HG03520 (cell line): ENCODE measurements around the gene IGFL3.
"Not testable (repeated sequence)": the region's sequence is repeated elsewhere in the genome, so short reads cannot be mapped to it uniquely, and the experiment has no call there.

Experiments
- ATAC-seq: cut with Tn5 transposase; IDR thresholded peaks from one replicate; pipeline ENCODE4 v1.9.1; 2021; ENCODE audit warnings: mild to moderate bottlenecking, moderate library complexity; ENCODE audit not compliant: unreplicated experiment

The IGFL3 gene

DNA sequence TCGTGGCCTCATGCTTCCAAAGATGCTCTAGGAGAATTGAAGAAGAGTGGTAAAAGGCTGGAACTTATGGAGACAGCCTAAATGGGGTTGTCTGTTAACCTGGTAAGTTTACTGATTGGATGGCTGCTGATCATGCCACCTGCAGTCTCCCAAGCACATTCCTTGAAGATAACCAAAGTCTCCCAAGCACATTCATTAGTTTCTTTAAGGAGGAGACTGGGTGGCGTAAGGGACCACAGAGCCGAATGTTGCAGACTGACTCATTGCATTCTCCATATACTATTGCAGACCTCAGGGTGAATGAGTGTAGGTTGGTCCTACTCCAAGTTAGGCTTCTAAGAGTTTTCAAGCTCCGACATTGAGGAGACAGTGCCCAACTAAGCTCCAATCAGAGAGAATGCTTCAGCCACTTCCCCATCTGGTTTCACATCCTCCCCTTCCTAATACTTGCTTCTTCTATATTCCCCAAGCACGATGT lies at the start of gene IGFL3:
IGFL3 (minus strand) TSS at position 51 of the 478 bp plus-strand sequence; CDS start at position 12, 39 bp downstream.
- ATAC-seq = no peak

DNA sequence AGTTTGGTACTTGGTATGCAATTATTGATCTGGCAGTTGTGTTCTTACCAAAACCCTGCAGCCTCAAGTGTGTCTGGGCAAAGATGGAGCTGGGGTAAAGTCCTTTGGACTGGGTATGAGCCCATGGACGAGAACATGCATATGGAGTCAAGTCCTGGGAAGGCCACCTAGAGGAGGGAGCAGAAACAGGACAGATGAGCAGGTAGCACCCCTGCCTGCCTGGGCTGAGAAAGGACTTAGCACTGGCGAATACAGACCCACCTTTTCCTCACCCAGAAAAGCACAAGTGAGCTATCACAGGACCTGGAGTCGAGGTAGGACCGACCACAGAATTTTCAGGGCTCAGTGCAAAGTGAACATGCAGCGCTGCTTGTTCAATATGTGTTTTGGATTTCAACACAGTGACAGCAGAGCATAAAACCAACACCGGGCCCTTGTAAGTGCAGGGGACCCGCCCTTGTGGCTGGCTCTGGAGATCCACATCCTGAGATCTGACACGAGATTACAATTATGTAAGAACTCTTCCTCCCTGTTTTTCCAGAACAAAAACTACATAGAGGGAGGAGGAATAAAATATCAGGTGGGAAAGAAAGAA lies 49.5 kb upstream of the IGFL3 start:
- no peak for ATAC-seq

DNA sequence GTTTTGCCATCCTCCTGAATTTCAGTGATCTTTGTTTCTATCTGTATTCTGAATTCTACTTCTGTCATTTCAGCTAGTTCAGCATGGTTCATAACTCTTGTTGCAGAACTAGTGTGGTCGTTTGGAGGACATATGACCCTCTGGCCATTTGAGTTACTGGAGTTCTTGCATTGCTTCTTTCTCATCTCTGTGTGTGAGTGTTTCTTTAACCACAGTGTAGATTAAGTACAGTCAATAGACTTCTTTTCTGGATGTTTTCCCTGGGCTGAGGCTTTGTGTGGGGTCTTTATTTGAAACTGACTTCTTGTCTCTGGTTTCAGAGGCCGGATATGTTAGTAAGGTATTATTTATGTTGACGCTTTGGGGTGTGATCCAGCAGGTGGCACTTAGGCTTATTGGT lies 38.2 kb upstream of the IGFL3 start:
- ATAC-seq = no peak

DNA sequence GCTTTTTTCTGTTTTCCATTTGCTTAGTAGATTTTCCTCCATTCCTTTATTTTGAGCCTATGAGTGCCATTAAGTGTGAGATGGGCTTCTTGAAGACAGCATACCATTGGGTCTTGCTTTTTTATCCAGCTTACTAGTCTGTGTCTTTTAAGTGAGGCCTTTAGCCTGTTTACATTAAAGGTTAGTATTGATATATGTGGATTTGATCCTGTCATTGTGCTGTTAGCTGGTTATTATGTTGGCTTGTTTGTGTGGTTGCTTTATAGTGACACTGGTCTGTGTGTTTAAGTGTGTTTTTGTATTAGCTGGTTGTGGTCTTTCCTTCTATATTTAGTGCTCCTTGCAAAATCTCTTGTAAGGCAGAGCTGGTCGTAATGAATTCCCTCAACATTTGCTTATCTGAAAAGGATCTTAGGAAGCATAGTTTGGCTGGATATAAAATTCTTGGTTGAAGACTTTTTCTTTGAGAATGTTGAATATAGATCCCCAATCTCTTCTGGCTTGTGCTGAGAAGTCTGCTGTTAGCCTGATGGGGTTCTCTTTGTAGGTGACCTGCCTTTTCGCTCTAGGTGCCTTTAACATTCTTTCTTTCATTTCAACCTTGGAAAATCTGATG lies 37.3 kb upstream of the IGFL3 start:
- ATAC-seq = not testable (repeated sequence)

DNA sequence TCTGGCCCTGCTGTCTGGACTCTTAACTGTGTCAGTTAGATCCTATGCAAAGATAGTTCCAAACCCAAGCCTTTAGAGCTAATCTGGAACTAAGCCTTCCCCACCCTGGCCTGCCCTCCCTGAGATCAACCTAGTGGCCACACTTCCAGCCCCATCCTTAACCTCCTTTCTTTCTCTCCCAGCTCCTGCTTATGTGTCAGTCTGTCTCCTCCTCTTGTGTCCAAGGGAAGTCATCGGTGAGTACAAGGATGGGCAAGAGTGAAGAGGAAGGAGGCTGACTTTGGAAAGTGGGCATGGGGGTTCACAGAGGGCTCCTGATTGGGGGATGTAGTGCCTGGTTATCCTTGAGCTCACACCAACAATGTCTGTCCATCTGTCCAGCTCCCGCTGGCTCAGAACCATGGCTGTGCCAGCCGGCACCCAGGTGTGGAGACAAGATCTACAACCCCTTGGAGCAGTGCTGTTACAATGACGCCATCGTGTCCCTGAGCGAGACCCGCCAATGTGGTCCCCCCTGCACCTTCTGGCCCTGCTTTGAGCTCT lies 35.8 kb upstream of the IGFL3 start:
- ATAC-seq = no peak

DNA sequence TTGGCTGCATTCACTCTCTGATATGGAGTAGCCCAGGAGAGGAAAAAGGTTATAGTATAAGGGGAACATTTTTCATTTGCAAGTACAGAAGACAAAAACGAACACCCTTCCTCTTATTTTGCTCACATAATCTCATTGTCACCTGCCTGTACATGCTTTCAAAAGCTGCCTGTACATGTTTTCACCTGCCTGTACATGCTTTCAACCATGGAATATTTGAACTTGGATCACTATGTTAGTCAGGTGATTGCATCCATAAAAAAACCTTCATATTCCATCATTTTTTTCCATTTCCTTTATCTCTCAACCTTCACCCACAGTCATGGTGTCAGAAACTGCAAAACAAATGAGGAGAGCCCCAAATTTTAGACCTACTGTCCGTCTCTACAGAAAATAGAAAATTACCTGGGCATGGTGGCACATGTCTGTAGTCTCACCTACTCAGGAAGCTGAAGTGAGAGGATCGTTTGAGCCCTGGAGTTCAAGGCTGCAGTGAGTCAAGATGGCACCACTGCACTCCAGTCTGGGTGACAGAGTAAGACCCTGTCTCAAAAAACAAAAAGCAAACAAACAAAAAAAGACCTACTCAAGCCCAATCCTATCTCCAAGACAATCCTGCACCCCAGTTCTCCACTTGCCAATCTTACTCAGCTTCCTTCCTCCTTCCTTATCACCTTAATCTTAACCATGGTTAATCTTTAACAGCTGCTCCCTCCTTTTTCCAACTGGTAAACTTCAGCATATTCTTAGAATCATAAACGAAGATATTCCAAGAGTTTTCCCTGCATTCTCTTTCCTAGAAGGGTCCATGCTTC lies 35.1 kb upstream of the IGFL3 start:
- ATAC-seq = no peak

DNA sequence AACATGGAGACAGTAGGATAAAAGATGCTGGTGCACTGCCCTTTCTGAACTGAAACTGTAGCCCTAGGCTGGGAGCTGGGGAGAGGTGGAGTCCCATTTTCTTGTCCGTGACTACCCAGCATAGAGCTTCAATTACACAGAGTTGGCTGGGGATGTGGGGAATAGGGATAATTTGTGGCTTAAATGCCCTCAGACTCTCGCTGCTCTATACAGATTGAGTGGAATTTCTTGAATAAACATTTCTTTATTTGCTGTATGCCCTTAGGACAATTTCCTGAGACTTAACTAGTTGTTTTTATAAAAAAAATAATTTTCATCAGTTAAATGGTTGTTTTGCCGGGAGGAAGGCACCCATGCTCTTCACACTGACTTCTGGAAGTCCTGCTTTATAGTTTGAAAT lies 30.7 kb upstream of the IGFL3 start:
- no peak for ATAC-seq

DNA sequence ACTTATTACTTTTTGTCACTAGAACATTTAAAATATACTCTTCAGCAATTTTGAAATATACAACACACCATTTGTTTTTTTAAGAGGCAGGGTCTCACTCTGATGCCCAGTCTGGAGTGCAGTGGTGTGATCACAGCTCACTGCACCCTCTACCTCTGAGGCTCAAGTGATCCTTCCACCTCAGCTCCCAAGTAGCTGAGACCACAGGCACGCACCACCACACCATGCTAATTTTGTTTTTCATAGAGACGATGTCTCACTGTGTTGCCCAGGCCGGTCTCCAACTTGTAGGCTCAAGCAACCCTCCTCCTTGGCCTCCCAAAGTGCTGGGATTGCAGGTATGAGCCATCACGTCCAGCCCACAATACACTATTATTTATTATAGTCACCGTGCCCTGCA lies 26.1 kb upstream of the IGFL3 start:
- ATAC-seq = no peak

DNA sequence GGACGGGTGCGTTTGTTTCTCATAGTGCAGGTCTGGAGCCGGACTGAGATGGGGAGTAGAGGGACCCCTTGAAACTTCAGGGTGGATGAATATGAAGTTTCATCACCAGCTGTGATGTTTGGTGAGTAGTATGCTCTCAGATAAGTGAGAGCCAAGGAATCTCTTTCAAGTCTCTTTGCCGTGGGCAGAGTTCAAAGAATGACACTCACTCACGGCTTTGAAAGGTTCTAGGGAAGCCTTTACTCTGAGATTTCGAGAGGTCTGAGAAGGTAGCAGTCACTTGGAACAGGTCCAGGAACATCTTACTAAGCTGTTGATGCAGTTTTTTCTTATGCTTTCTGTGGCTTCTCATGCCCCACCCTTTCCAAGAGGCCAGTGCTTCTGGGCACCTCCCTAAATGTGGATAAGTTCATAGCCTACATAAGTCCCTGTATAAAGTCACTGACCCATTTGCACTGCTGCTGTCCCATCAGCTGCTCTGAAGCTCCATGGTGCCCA lies 23.4 kb upstream of the IGFL3 start, which contains the start of gene IGFL2:
IGFL2 (plus strand) TSS at position 448 of the 498 bp plus-strand sequence; CDS start at position 489, 41 bp downstream.
- ATAC-seq = no peak

DNA sequence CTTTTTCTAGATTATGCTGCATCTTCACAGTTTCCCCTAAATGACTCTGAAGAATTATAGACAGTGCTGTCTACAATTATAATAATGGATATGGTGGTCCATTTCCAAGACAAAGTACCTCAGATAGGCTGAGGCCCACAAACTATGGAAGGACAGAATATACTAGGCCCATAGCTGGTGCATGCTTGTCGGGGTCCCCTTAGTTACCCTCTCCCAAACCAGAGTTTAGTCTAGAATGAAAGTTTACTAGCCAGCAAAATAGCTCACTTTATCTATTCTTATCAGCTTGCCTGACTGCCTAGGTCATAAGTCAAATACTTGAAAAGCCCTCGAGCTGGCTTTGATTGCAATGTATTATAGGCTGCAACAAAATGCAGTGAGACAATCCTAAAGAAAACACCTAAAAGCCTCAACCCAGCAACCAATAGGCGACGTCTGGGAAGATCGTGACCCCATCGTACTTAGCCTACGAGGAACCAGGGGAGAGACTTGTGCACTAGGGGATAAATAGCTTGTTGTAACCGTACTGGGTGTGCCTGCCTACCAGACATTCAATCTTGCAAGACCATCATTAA lies 22.8 kb upstream of the IGFL3 start:
- ATAC-seq = no peak

DNA sequence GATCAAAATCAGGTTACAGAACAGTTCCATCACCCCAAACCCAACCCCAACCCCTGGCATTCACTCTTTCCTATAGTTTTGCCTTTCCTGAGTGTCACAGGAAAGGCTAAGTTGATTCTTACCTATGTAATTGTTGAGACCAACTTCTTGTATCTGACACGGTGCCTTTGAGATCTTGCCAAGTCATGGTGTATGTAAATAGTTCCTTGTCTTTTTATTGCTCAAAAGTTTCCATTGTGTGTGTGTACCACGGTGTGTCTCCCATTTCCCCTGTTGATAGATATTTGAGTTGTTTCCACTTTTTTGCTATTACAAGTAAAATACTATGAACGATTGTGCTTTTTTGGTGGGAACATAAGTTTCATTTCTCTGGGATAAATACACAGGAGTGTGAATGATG lies 20.3 kb upstream of the IGFL3 start:
- ATAC-seq = no peak

DNA sequence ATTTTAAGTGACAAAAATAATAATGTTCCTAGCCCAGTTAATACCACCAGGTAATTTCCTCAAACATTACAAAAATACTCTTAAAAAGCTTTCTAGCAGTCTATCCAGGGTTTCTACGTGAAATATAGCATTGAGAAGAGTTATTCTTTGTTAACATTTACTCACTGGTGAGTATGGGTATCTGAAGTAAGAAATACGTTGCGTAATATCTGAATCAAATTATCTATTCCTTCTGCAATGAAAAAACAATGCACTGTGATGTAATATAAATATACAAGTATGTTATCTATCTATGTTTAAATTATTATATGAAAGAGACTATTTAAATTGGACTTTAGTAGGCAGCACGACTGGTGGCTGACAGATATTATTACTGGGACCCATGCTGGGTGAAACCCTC lies 17.8 kb upstream of the IGFL3 start:
- no peak for ATAC-seq

DNA sequence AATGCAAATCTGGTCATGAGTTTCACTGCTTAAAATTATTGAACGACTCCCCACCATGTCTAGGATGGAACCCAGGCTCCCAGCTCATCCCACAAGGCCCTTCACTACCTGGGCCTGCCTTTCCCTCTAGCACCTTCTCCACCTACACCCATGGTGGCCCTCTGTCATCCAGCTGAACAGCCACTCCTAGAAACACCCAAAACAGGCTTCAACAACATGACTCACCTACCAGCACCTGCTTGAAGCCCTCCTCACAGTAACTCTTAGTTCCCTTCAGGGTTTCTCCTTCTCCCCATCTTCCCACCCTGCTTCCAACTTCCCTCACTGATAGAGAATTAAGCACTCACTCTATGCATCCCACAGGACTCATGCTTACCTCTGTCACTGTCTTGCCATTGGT lies 16.9 kb upstream of the IGFL3 start:
- no peak for ATAC-seq

DNA sequence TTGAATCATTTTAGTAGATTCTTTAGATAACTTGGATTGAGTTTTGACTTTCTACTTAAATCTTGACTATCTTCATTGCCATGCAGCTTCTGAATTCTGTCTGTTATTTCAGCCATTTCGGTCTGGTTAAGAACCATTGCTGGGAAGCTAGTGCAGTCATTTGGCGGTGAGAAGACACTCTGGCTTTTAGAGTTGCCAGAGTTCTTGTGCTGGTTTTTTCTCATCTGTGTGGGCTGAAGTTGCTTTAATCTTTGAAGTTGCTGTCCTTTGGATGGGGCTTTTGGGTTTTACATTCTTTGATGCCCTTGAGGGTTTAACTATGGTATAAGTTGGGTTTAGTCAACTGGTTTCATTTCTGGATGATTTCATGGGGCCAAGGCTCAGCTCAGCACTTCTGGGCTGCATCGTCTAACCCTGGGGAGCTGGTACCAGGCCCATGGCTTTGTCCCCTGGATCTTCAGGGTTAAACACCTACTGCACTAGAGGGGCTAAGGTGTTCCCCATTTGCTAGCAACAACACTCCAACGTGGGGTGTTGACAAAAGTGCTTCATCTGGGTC lies 13.5 kb upstream of the IGFL3 start:
- ATAC-seq = no peak

DNA sequence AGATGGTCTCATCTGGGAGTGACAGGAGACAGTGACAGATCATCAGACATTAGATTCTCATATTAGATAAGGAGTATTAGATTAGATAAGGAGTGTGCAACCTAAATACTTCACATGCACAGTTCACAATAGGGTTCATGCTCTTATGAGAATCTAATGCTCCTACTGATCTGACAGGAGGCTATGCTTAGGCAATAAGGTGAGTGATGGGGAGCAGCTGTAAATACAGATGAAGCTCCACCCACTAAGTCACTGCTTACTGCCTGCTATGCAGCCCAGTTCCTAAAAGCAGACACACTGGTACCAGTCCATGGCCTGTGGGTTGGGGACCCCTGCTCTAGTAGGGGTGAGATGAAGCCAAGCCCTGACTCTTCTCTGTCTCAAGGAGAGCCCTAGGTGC lies 10.0 kb upstream of the IGFL3 start:
- no peak for ATAC-seq

DNA sequence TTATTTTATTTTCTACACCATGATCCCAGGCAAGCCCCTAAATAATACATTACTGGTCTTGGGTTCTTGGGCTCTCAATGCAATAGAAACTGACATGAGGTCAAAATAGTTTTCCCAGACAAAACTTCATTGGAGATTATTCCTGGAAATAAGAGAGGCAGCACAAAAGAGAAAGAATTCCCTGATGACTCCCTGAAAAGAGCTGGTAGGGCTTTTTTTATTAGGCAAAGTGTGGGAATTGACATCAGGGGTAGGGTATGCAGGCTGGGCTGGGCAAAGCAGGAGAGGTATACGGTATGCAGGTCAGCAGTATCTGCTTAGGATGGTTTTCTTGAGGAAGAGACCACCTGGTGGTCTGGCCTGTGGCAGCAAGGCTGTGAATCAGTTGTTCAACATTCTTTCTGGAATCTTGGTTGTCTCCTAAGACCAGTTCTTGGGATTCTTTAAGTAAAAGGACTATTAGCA lies 9.3 kb upstream of the IGFL3 start:
- ATAC-seq = no peak

DNA sequence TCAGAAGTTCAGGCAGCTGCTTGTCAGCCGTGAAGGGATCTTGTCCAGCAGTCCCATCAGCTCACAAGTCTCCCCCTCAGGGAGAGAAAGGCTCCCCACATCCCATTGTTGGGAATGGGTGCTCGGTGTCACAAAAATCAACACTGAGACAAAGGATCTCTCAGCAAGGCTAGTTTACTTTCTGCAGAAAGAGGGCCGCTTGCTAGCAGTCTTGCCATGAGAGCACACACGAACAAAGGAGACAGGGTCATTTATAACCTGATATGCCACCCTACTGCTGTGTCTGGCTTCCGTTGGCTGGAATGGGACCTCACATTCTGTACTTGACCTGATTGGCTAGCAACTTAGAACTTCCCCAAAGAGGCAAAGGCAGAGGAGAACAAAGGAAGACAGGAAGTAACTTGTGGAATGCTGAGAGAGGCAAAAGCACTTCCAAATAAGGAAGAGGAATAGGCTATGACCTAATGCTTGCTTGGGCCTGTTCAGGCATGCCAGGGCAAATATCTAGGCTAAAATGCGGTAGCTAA lies 8.7 kb upstream of the IGFL3 start:
- no peak for ATAC-seq

DNA sequence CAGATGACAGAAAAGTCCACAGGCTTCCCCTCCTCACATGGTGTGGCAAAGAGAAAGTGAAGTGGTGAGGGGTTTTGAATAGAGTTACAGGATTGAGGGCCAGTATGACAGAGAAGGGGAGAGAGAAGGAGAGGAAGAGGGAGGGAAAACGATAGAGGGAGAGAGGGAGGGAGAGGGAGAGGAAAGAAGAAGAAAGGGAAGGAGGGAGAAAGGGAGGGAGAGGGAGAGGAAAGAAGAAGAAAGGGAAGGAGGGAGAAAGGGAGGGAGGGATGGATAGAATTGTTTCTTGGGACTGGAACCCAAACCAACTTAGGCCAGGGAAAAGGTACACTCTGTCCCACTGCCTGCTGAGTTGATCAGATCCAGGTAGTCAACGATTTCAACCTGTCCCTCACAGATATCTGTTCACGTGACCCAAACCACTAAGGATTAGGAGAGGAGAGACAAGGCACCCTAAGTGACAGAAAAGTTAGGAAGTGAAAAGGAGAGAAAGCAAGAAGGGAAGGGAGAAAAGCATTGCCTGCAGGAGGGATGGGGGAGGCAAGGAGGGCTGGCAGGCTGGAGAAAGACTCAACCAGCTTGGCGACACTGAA lies 8.1 kb upstream of the IGFL3 start:
- ATAC-seq = no peak

DNA sequence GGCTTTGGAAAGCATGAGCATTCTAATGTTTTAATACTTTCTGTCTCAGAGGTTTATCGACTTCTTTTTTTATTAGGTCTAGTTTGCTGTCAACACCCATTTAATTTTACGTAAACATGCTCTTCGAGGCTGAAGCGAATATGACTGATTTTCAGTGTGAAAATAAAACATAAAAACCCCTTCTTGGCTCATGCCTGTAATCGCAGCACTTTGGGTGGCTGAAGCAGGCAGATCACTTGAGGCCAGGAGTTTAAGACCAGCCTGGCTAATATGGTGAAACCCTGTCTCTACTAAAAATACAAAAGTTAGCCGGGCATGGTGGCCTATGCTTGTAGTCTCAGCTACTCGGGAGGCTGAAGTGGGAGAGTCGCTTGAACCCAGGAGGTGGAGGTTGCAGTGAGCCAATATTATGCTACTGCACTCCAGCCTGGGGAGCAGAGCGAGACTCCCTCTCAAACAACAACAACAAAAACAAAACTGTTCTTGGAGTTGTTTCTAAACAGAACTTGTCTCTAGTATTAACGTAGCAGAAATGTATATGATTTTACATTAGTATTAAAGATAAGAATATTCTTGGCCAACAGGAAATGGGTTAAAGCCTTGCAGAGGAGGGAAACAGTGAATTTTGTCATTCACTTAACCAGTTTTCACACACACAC lies 7.1 kb upstream of the IGFL3 start:
- ATAC-seq = no peak
